Mucosa of rectum (tissue), 2 donors: Measurements from ENCODE around the gene VDR.
A peak's percentile ranks its signal among the peaks of the same experiment; 100 is the strongest.

Experiments
- H3K27ac ChIP-seq, 2 donors: one replicate each; pipeline ENCODE4 v1.7.0; 2013; ENCODE audit warnings: inconsistent platforms in 2 of 2, low read depth in 2 of 2, low read length in 2 of 2
- H3K27me3 ChIP-seq, 2 donors: one replicate each; pipeline ENCODE4 v1.7.0; 2013; ENCODE audit warnings: low read length in 2 of 2; ENCODE audit not compliant: control insufficient read depth in 2 of 2, insufficient read depth in 2 of 2
- H3K36me3 ChIP-seq, 2 donors: one replicate each; pipeline ENCODE4 v1.7.0; 2013; ENCODE audit warnings: low read length in 2 of 2; ENCODE audit not compliant: control insufficient read depth in 2 of 2, insufficient read depth in 2 of 2
- H3K4me1 ChIP-seq, 2 donors: one replicate each; pipeline ENCODE4 v1.7.0; 2013; ENCODE audit warnings: low read length in 2 of 2, mild to moderate bottlenecking in 1 of 2; ENCODE audit not compliant: control insufficient read depth in 2 of 2, insufficient read depth in 2 of 2
- H3K4me3 ChIP-seq, 2 donors: one replicate each; pipeline ENCODE4 v1.7.0; 2013; ENCODE audit warnings: low read length in 2 of 2
- H3K9ac ChIP-seq, 2 donors: one replicate each; pipeline ENCODE4 v1.7.0; 2013; ENCODE audit warnings: low read length in 2 of 2, low read depth in 1 of 2, mild to moderate bottlenecking in 1 of 2
- H3K9me3 ChIP-seq, 2 donors: one replicate each; pipeline ENCODE4 v1.7.0; 2013; ENCODE audit warnings: low read length in 2 of 2; ENCODE audit not compliant: control insufficient read depth in 2 of 2
- donor health status: healthy.
- donor health status: Normal muscosa, but diverticular disease.

VDR gene

DNA sequence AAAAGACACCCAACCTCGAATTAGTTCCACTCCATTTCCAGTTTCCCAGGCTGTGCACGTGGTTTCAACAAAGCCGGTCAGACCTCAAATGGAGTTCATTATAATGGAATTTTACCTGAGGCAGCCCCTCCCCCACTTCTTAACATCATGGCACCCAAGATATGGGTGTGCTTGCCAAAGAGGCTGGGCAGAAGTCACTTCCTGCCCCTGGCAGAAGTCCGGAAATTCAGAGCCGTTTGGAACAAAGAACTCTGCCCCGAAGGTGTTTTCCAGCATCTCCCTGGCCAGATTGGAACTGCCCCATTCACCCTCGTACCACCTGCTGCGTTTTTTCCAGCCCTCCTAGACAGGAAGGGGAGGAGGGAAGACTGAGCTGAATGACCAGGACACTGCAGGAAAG lies 8.2 kb downstream of the VDR start:
- peaks cover 57 to 81% of the 10 kb centered on the region in 2 donors for H3K4me1 ChIP-seq
- peak overlapping the region; percentile 78 to 81 for H3K27ac ChIP-seq
- peaks cover 0 to 2% of the 10 kb centered on the region in 2 donors for H3K27me3 ChIP-seq
- peak overlapping the region in 1 of 2 donors; percentile 34 for H3K4me3 ChIP-seq
- no peaks in the 10 kb centered on the region for H3K9me3 ChIP-seq
- peaks cover 9 to 32% of the 10 kb centered on the region in 2 donors for H3K36me3 ChIP-seq
- H3K9ac ChIP-seq: peak overlapping the region in 1 of 2 donors; percentile 38

DNA sequence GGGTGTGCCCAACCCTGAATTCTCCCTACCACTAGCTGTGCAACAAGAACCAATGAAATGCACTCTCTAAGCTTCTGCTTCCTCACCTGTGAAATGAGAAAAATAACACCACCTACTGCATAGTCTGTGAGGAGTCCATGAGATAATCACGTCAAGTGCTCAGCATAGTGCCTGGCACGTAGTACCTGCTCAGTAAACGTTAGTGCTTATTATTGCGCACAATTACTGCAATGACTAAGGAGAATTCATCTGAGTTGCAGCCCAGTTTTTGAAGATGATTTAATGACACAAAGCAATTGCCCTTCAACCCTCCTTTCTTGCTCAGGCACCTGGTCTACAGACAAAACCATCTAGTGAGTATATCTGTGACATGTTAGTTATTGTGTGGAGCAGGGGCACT lies 8.8 kb downstream of the VDR start:
- peaks cover 0 to 2% of the 10 kb centered on the region in 2 donors for H3K27me3 ChIP-seq
- peak overlapping the region; percentile 78 to 81 for H3K27ac ChIP-seq

DNA sequence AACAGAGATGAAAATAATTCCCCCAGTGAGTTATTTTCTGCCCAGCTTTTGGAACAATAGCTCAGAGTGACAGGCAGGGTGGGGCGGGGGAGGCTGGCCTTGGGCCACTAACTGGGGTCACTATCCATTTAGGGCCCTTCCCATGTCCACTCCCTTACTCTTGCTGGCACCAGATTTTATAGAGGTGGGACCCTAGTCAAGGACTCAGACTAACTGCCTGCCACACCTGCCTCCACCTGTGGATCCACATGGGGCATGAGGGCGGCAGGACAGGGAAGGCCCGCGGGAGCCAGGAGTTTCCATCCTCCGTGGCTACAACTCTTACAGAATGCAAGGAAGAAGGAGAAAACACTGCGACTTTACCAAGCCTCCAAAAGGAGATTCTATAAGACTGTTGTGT lies 10.1 kb downstream of the VDR start:
- peak overlapping the region; percentile 78 to 81 for H3K27ac ChIP-seq
- no peaks in the 10 kb centered on the region for H3K27me3 ChIP-seq
- no peak overlapping the region for H3K4me3 ChIP-seq
- no peak overlapping the region for H3K9ac ChIP-seq
- peaks cover 40 to 61% of the 10 kb centered on the region in 2 donors for H3K4me1 ChIP-seq
- no peaks in the 10 kb centered on the region for H3K9me3 ChIP-seq
- peaks cover 9 to 30% of the 10 kb centered on the region in 2 donors for H3K36me3 ChIP-seq

More for the DNA sequence above, 8.8 kb downstream of the VDR start:
- Histone ChIP-seq H3K4me1 (peaks cover 51 to 74% of the 10 kb centered on the region in 2 donors), H3K4me3 (no peak overlapping the region), H3K9ac (peak overlapping the region in 1 of 2 donors; percentile 27), H3K9me3 (no peaks in the 10 kb centered on the region), H3K36me3 (peaks cover 9 to 32% of the 10 kb centered on the region in 2 donors)

DNA sequence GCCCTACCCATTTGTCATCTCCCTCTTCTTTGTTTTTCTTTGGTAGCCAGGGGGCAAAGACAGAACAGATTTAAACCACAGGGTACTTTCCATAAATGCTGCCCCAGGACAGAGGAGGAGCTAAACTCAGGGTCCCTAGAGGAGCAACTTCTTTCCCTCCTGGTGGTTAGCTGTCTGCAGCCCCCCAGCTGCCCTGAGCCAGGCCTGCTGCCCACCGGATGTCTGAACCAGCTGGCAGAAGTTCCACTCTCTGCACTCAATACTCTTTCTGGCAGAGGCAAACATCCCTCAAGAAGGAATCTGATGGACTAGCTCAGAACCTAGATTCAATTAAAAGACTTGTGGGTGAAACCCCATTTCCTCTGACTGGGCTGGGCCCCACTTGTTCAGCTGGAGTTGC lies 10.7 kb downstream of the VDR start:
- H3K27me3 ChIP-seq: no peaks in the 10 kb centered on the region
- no peak overlapping the region for H3K4me3 ChIP-seq
- peak overlapping the region; percentile 44 to 78 for H3K27ac ChIP-seq
- peaks cover 5 to 25% of the 10 kb centered on the region in 2 donors for H3K36me3 ChIP-seq
- H3K9me3 ChIP-seq: no peaks in the 10 kb centered on the region
- H3K9ac ChIP-seq: peak overlapping the region in 1 of 2 donors; percentile 45
- H3K4me1 ChIP-seq: peaks cover 34 to 58% of the 10 kb centered on the region in 2 donors

DNA sequence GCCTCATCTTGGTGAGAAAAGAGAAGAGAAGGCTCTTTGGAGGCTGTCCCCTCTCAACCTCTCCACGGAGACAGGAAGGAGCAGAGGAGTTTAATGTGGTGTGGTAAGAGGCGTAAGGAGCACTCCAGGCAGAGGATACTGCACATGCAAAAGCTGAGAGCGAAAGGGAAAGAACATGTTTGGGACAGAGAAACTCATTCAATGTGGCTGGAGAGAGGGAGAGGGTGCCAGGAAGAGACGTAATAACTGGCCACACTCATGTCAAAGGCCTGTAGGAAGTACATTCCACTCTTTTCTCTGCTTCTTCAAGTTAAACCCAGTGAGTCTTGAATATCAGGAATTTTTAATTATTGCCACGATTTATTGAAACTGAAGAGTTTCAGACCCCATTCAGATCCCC lies 12.0 kb downstream of the VDR start:
- H3K9ac ChIP-seq: no peak overlapping the region
- peaks cover 9 to 16% of the 10 kb centered on the region in 2 donors for H3K36me3 ChIP-seq
- H3K27me3 ChIP-seq: no peaks in the 10 kb centered on the region
- H3K27ac ChIP-seq: peak overlapping the region in 1 of 2 donors; percentile 32
- peaks cover 32 to 51% of the 10 kb centered on the region in 2 donors for H3K4me1 ChIP-seq
- H3K9me3 ChIP-seq: no peaks in the 10 kb centered on the region
- H3K4me3 ChIP-seq: no peak overlapping the region

DNA sequence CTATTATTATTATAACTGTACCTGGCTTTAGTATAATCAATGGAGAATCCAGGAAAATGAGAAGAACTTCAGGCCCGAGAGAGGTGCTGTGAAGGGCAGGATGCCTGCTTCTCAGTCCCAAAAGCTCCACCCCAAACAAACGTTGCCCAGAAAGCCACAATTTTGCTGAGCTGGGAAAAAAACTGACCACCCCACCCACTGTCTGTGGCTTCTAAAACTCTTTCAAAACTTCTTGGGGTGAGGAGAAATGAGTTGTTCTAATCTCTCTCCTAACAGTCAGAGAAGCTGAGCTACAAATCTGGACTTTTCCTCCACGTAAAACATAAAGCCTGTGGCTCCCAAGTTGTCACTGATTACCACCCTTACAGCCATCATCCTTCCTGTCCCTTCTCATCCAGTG lies 13.4 kb downstream of the VDR start:
- Histone ChIP-seq H3K27ac (peak overlapping the region; percentile 16 to 36), H3K36me3 (peaks cover 14 to 18% of the 10 kb centered on the region in 2 donors), H3K27me3 (no peaks in the 10 kb centered on the region), H3K9ac (no peak overlapping the region), H3K4me1 (peaks cover 24 to 37% of the 10 kb centered on the region in 2 donors), H3K4me3 (no peak overlapping the region), H3K9me3 (no peaks in the 10 kb centered on the region)

DNA sequence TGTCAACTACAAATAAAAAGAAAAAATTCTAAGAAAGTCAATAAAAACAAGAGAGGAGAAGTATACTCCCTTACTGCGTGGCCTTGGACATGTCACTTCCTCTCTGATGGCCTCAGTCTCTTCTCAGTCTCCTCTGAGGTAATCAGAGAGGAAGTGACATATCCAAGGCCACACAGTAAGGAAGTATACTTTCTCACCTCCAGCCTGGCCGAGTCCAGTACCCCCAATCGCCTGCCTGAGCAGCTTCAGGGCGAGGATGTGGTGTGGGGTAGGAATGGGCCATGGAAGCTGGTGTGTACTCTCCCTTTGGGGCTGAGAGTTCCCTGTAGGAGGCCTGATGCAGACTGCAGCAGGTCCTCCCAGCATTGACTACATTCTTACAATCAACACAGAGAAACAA lies 15.8 kb downstream of the VDR start:
- Histone ChIP-seq H3K4me1 (peaks cover 13 to 25% of the 10 kb centered on the region in 2 donors), H3K27ac (peak overlapping the region in 1 of 2 donors; percentile 10), H3K36me3 (peaks cover 14 to 24% of the 10 kb centered on the region in 2 donors), H3K4me3 (no peak overlapping the region), H3K27me3 (no peaks in the 10 kb centered on the region), H3K9ac (no peak overlapping the region), H3K9me3 (no peaks in the 10 kb centered on the region)

DNA sequence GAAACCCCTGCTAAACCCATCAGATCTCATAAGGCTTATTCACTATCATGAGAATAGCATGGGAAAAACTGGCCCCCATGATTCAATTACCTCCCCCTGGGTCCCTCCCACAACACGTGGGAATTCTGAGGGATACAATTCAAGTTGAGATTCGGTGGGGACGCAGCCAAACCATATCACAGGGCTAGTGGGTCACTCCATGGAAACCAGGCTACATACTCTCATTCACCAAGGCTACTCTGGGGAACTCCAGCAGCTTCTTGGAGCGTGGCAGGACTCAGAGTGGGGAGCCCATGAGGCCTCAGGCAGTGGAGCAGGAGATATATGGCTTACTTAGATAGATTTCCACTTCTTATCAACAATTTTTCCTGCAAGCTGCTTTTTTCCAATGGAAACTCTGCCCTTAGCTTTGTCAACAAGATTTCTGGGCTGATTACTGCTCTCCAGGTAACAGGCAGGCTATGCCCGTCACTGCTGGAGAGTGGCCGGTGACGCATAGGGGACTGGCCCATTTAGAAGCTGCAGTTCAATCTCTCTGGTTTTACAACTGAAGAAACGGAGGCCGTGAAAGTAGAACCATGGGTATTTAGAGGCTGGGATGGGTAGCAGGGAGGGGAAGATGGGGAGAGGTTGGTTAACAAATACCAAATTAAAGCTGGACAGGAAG lies 16.5 kb downstream of the VDR start:
- peaks cover 19 to 25% of the 10 kb centered on the region in 2 donors for H3K4me1 ChIP-seq
- no peaks in the 10 kb centered on the region for H3K27me3 ChIP-seq
- no peaks in the 10 kb centered on the region for H3K9me3 ChIP-seq
- H3K9ac ChIP-seq: no peak overlapping the region
- peaks cover 14 to 23% of the 10 kb centered on the region in 2 donors for H3K36me3 ChIP-seq
- H3K4me3 ChIP-seq: no peak overlapping the region
- H3K27ac ChIP-seq: no peak overlapping the region

DNA sequence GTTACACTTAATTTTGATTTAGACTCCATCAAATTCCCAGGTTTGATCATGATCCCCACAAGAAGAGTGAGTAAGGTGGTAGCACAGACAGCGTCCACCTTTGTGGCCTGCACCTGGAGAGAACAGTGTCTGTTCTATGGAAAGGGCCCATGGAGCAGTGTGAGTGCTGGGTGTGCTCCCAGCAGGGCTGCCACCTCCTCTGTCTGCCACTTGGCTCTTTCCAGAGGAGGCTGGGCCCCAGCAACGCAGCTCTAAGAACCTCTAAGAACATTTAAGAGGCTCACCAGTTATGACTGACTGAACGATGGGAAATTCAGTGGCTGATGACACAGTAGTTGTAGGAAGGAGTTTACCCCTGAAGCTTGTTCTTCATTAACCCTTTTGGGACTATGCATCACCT lies 17.3 kb downstream of the VDR start:
- Histone ChIP-seq H3K4me3 (no peak overlapping the region), H3K27ac (no peak overlapping the region)

DNA sequence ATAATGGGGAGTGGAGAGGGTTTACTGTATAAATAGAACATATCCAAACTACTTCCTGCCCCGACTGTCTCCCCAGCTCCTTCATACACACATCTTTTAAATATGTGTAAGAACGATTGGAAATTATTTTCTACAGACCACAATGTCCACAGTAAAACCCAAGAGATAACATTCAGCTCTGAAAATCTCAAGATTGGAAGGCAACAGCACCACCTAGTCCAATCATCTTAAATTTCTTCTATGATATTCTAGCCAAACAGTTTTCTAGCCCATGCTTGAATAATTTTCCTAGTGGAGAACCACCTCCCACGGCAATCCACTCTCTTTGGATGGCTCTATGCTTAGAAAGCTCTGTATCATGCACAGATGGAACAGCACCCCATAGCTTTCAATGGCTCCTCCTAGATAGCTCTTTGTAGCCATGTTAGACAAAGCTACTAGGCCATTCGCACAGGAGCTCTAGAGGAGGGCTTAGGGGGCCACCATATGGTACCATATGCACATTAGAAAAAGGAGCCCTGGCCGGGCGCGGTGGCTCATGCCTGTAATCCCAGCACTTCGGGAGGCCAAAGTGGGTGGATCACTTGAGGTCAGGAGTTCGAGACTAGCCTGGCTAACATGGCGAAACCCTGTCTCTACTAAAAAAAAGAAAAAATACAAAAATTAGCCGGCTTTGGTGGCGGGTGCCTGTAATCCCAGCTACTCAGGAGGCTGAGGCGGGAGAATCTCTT lies 18.1 kb downstream of the VDR start:
- H3K27me3 ChIP-seq: no peaks in the 10 kb centered on the region
- H3K9ac ChIP-seq: no peak overlapping the region
- peaks cover 9 to 15% of the 10 kb centered on the region in 2 donors for H3K36me3 ChIP-seq
- no peak overlapping the region for H3K4me3 ChIP-seq
- H3K27ac ChIP-seq: no peak overlapping the region
- H3K9me3 ChIP-seq: no peaks in the 10 kb centered on the region
- peaks cover 26 to 35% of the 10 kb centered on the region in 2 donors for H3K4me1 ChIP-seq

More for the DNA sequence above, 17.3 kb downstream of the VDR start:
- no peaks in the 10 kb centered on the region for H3K9me3 ChIP-seq
- H3K4me1 ChIP-seq: peaks cover 26 to 30% of the 10 kb centered on the region in 2 donors
- peaks cover 14 to 16% of the 10 kb centered on the region in 2 donors for H3K36me3 ChIP-seq
- no peak overlapping the region for H3K9ac ChIP-seq
- H3K27me3 ChIP-seq: no peaks in the 10 kb centered on the region
